ENCODE measurements around the gene TNPO3.
A peak's percentile ranks its signal among the peaks of the same experiment; 100 is the strongest.
"Not testable (repeated sequence)": the region's sequence is repeated elsewhere in the genome, so short reads cannot be mapped to it uniquely, and the experiment has no call there.

The TNPO3 gene

GRCh38 chr7:129067943-129068548 lies 13.1 kb upstream of the TNPO3 start:
- no peak for DNase-seq

DNA sequence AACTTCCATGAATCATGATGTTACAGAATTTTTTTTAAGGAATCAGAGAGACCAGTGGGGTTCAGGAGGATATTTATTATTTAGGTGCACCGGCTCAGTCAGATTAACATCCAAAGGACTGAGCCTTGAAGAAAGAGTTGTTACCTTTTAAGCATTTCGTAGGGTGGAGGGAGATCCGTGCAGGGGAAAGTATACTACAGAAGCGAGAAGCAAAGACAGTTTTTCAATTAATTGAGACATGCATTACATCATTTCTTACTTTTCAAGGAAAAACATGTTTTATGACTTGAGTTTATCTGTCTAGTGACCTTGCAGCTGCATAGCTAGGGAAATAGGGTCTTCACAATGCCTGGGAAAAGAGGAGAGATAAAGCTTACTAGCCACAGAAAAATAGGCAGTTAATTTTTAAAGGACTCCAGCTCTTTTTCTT lies 12.2 kb upstream of the TNPO3 start:
- DNase-seq: not testable (repeated sequence)

DNA sequence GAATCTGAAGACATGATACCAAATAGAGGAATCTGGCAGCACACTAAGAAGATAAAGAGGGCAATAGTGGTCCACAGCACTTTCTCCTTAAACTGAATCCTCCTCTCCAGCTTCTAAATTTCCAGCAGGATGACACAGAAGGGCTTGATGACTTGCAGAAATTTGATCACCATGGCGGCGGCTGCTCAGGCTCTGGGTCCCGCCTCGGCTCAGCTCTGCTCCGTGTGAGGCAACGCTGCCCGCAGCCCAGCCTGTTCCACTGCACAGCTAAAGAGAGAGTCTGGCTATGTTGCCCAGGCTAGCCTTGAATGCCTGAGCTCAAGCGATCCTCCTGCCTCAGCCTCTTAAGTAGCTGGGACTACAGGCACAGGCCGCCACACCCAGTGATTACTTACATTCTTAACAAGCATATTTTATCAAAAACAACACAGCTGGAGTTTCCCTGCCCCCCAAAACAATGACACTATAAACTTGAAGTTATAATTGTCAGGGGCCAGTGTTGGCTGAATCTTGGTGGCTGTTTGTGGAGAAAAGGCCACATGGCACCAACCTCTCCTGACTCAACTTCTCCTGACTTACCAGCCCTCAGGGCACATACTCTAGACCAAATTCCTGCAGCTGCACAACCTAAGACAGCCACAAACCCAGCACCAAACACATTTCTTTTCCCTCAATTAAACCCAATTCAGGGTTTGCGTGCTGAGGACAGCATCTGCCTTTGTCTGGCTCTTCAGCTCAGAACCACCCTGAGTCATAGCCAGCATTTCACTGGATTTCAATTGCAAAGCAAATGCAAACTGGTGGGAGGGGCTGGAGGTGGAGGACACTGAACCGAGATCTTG lies 11.6 kb upstream of the TNPO3 start:
- DNase-seq: no peak

DNA sequence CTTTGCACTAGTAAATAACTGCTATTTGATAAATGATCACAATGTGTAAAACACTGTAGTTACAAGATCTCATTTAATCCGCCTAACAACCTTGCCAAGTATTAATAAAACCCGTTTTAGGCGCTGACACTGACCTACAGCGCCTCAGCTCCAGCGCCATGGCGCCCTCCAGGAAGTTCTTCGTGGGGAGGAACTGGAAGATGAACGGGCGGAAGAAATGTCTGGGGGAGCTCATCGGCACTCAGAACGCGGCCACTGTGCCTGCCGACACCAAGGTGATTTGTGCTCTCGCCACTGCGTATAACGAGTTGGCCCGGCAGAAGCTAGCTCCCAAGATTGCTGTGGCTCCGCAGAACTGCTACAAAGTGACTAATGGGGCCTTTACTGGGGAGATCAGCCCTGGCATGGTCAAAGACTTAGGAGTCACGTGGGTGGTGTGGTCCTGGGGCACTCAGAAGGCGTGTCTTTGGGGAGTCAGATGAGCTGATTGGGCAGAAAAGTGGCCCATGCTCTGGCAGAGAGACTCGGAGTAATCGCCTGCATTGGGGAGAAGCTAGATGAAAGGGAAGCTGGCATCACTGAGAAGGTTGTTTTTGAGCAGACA lies 1.1 kb upstream of the TNPO3 start:
- no peak for DNase-seq

GRCh38 chr7:129055294-129055816 lies 444 bp upstream of the TNPO3 start:
- no peak for DNase-seq

DNA sequence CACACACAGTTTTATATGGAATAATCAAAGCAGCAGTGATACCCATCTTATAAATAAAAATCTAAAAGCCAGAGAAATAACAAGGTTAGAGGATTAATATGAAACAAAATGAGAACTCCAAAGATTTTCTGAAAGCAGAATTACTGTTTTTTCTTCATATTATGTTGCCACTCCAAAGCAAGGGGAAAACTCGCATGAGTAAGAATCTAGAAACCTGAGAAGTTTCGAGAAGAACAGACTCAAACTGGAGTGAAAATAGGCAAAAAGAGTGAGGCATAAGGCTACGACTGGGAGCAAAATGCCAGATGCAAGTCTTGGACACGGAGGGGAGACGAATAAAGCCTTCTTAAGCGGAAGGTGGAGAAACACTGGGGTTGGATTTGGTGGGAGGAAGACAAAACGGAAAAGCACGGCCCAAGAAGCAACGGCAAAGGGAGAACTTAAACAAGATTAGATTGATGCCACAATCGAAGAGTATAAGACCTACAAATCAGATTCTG lies 923 bp downstream of the TNPO3 start:
- no peak for DNase-seq

GRCh38 chr7:129052441-129052840 lies 2.5 kb downstream of the TNPO3 start:
- no peak for DNase-seq

- DNase-seq: not testable (repeated sequence)
Observed at GRCh38 chr7:129051459-129051858, 3.5 kb downstream of the TNPO3 start.

GRCh38 chr7:129047761-129048160 lies 7.2 kb downstream of the TNPO3 start:
- no peak for DNase-seq

DNA sequence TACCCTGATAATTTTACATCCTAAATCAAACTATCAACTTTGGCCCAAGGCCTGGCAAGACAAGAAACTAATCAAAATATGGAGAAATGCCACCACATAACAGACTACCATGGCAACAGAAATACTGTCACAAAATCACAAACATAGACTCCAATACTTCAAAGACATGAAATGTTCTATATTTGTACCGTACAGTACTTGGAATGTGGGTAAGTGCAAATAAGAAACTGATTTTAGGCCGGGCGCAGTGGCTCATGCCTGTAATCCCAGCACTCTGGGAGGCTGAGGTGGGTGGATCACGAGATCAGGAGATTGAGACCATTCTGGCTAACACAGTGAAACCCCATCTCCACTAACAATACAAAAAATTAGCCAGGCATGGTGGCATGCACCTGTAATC lies 9.2 kb downstream of the TNPO3 start:
- no peak for DNase-seq

DNA sequence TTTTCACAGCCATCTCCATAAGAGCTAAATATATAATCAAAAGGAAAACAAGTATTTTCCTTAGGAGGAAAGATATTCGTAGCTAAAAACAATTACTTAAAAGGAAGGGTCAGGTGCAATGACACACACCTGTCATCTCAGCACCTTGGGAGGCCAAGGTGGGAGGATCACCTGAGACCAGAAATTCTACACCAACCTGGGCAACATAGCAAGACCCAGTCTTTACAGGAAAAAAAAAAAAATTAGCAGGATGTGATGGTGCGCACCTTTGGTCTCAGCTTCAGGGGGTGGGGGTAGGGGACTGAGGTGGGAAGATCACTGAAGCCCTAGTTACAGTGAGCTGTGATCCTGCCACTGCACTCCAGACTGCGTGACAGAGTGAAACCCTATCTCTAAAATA lies 11.9 kb downstream of the TNPO3 start:
- DNase-seq: no peak

- peak; percentile 23 for DNase-seq
Observed at GRCh38 chr7:129041142-129042085, 13.5 kb downstream of the TNPO3 start.

DNA sequence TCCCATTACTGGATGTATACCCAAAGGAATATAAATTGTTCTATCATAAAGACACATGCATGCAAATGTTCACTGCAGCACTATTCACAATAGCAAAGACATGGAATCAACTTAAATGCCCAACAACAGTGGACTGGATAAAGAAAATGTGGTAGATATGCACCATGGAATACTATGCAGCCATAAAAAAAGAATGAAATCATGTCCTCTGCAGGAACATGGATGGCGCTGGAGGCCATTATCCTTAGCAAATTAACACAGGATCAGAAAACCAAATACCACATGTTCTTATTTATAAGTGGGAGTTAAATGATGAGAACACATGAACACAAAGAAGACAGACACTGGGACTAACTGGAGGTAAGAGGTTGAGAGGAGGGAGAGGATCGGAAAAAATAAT lies 16.4 kb downstream of the TNPO3 start:
- DNase-seq: not testable (repeated sequence)

- no peak for DNase-seq
Observed at GRCh38 chr7:129037585-129037984, 17.3 kb downstream of the TNPO3 start.

DNA sequence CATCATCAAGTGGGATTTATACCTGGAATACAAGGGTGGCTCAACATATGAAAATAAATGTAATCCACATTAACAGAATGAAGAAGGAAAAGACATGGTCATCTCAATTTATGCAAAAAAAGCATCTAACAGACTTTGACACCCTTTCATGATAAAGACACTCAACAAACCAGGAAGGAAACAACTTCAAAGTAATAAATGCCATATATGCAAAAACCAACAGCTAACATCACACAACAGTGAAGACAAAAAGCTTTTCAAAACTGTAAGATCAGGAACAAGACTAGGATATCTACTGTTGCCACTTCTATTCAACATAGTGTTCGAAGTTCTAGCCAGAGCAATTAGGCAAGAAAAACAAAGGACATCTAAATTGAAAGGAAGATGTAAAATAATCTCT lies 22.9 kb downstream of the TNPO3 start:
- DNase-seq: no peak

DNA sequence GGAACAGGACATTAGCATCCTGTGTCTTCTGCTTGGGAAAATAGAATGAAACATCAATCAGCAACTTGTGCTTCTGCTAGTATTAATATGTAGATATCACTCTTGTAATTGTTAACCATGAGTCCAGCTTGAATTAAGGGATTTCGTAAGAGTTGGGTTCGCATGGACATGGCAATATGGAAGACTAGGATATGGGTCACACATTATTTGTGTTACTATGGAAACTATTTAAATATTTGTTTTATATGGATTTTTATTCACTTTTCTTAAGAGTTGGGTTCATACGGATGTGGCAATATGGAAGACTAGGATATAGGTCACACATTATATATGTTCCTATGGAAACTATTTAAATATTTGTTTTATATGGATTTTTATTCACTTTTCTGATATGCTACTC lies 24.5 kb downstream of the TNPO3 start:
- DNase-seq: no peak

DNA sequence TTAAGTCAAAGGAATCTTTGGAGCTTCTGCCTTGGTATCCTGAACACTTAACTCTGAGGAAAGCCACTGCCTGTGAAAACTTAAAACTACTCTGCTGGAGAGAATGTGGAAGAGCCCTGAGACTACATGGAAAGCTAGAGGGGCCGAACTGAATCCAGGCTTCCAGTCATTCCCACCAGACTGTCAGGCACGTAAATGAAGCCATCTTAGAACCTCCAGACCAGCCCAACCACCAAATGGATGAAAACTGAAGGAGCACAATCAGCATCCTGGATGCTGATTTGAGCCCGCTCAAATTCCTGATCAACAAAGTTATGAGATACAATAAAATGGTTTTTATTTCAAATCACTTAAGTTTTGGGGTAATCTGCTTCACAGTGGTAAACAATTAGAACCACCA lies 30.8 kb downstream of the TNPO3 start:
- DNase-seq: no peak

DNA sequence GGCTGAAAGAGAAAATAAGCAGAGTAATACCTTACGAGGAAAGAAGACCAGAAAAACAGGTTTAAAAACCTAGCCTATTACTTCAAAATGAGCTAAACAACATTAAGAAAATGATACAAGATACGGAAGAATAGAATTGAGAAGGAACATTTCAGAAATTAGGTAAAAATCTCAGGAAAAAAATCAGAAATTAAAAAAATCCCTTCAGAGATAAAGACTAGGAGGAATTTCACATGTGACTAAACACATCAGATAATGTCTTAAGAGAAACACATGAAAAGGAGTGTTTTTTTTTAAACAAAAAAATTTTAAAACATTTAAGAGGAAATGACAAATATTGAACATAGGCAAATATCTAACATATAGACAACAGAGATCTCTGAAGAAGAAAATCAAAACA lies 33.3 kb downstream of the TNPO3 start:
- no peak for DNase-seq

- DNase-seq: no peak
Observed at GRCh38 chr7:129017933-129018538, 36.9 kb downstream of the TNPO3 start.

GRCh38 chr7:129017264-129017663 lies 37.6 kb downstream of the TNPO3 start:
- DNase-seq: no peak

DNA sequence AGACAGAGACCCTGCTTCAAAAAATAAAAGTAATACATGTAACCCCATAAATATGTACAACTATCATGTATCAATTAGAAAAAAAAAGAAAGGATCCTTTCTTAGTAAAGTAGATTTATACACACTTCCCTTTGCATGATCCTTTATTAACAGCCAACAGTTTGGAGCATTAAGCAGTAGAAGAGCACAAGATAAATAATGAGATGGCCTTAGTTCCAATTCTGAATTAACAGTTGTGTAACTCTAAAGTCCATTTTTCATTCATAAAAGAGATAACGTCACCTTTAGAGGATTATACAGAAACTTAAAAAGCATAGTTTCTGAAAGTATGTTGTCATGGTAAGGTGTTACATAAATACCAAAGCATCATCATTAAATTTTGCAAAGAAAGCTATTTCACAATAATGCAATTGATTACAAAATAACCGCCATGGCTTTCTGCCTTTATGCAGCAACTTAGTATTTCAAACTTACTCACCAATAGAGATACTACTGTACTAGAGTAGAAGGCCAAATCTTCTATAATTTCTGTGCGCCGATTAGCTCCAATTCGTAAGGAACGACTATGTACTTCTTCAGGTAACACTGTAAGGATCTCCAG lies 40.3 kb downstream of the TNPO3 start:
- DNase-seq: no peak

All from activated CD4-positive, alpha-beta T cell treated with anti-CD3 and anti-CD28 coated beads, Interleukin-2, amount 50 U/mL, for 16 hours (primary cell).